LHCN-M2 (cell line): ENCODE measurements around the gene TMEM175. TPM values are rescaled to one million over a fixed set of nuclear protein-coding genes. Genes with fewer than 3 reads are reported as not detected.
"Not testable (repeated sequence)": the region's sequence is repeated elsewhere in the genome, so short reads cannot be mapped to it uniquely, and the experiment has no call there.

Experiments used
- DNase-seq: peaks from one replicate; pipeline ENCODE4 v3.0.0-alpha.2; 2012; ENCODE audit warnings: low read depth
- total RNA-seq: library from RNA; depleted of rRNA; stranded (reverse); fragments of >200 nt; gene quantifications from 2 replicates; pipeline ENCODE4 v1.2.3, GENCODE V29; 2014

The TMEM175 gene
- total RNA-seq, 1 experiment from 2014 or later = 30.1 TPM

DNA sequence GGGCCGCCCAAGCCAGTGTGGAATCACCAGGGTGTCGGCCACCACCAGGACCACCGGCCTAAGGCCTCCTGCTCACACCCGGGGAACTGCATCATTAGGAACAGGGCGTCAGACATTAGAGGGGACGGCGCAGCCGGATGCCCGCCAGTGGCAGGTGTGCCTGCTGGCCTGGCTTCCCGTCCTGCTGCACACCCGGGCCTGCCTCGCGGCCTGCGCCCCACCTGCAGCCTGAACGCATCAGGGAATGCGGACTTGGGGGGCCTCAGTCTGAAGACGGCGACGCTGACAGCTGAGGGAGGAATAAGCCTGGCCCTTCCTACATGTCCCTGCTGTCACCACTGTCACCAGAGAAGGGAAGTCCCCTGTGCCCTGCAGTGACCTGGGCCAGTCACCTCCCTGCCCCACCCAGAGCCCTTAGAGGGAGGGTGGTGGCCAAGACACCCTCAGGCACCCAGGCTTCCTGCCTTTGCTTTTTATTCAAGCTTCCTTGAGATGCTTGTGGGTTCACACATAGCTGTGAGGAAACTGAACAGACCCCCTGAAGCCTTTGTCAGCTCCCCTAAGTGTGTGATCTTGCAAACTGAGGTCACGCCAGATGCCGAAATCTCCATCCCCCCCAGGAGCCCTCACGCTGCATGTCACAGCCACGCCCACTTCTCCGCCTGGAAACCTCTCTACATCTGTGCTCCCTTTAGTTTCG is 37.9 kb downstream of the TMEM175 start:
- DNase-seq = no peak

DNA sequence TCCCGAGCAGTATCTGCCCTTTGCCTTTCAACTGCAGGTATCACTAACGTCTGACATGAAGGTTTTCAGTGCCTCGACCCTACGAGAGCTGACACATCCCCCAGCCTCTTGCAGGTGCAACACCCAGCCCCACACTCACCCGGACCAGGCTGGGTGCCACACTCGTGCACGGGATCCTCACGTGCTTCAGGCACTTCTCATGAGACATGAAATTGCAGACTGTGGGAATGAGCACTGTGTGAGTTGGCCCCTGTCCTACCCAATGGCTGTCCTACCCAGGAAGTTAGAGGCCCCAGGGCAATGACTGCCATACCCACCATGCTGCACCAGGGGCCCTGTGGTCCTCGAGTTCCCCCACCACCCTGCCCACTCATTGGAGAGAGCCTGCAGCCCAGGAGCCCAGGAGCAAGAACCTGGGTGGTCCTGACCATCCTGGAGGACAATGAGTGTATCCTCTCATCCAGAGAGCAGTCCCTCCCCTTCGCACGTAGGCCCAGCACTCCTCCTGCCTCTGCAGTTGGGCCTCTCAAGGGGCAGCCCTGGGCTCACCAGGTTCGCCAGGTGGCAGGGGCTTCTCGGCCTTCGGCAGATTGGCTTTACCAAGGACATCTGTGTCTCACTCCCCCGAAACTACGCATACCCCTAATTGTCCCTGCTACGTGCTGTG is 38.7 kb downstream of the TMEM175 start:
- no peak for DNase-seq

DNA sequence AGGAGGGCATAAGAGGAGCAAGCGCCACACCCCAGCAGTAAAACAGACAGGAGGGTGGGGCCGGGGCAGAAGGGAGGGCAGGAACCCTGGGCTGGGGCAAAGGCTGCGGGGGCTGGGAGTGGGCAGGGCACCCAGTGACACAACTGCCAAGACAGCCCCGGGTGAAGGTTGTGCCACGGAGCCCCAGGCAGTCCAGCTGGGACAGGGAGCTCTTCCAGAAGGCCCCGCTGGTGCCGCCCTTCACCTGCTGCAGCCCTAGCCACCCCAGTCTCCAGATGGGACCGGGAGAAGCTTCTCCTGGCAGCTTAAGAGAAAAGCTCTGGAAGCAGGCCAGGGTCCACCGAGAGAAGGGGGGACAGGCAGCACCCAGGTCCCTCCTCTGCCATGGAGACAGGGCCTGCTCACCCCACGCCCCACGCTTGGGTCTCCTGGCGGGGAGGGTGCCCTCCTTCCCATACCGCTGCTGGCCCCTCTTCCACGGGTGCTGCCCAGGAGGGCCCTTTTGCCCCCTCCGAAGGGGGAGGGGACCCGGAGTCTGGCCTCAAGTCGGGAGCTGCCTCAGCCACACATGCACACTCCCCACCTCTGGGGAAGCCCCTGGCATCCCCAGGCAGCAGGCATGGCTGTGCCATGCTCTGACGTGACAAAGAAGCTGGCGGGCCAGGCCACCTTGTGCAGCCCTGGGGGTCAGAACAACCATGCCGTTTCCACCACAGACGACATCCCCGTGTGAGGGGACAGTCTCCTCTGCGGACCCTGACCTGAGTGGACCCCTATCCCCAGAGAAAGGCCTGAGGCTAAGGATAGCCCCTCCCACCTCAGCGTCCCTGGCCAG is 39.6 kb downstream of the TMEM175 start:
- no peak for DNase-seq

DNA sequence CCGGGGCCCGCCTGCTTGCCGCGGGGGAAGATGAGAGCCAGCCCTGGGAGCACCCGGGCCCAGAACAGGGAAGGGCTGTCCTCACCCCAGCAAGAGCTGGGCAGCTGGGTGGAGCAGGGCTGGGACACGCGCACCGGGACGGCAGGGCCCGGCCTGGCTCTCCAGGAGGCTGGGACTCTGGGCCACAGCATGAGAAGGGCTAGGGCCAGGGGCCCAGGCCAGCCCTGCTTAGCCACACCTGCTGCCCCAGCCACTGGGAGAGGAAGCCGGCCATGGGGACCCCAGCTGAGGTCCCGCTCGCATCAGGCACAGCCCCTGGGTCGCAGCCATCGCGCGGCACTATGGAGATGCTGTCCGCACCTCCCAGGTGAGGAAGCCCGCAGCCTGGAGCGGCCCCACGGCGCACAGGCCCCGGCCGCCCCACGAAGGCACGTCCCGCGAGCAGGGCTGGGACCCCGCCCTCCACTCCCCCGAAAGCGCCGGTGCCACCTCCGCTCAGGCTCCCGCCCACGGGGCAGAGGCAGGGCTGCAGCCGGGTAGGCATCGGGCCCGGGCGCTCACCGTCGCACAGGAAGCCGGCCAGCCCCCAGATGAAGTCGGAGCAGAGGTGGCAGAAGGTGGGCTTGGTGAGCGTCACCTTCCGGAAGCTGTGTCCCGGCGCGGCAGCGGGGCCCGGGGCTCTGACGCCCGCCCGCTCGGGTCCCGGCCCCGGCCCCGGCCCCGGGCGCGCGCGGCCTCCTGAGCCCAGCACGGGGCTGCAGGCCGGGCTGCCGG is 40.6 kb downstream of the TMEM175 start:
- DNase-seq = peak; percentile 11

DNA sequence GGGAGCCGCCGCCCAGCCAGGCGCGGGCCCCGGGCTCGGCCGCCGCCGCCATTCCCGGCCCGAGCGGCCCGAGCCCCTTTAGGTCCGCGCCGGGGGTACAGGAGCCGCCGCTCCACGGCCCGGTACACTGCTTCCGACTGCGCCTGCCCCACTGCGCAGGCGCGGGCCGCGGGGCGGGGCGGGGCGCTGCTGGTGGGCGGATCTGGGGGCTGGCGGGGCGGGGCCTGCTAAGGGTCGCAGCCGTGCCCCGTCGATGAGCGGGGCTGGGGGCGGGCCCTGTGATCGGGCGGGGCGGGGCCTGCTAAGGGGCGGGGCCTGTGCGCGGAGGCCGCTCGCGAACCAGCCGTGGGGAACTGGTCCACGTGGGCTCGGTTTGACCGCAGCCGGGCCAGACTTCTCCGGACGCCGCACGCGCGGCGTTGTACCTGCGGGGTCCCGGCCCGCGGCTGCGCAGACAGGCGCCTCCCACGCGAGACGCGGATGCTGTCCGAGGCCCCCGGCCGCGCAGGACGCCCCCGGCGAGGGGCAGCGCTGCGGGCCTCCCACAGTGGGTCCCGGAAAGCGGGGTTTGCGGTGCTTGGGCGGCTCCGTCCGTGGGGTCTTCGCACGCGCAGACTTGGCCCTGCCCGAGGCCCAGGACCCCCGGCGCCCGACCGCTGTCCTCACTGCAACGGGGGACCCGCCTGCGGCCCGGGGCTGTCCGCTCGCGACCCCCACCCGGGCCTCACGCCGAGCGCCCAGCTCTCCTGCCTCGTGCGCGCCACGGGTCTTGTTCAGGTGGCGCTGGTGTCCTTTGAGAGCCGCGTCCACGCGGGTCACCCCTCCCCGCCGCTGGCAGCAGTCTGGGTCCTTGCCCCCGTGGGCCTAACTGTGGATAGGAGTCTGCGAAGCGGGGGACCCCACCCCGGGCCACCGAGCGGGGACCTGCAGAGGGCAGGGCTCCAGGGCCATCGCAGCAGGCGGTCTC is 41.5 kb downstream of the TMEM175 start, which contains the start of gene DGKQ:
Gene DGKQ (minus strand): TSS at position 139 of the 967 bp plus-strand sequence. CDS start 87 bp downstream, at position 52.
- DNase-seq = peak; percentile 74

DNA sequence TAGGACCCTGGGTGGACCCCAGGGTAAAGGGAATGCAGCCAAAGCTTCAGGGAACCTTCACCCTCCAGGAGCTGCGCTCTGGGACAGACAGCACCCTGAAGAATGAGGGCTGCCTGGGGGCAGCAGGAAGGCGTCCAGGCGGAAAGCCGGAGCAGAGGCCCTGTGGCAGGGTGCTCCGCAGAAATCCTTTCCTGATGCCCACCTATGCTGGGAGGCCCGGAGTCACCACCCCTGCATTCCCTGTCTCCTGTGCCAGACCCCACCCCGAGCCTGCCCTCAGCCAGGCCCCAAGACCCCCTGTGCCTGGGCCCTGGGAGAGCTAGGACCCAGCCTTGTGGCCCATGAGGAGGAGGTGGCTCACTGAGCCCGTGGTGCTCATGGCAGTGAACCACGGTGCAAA is 42.4 kb downstream of the TMEM175 start:
- no peak for DNase-seq

DNA sequence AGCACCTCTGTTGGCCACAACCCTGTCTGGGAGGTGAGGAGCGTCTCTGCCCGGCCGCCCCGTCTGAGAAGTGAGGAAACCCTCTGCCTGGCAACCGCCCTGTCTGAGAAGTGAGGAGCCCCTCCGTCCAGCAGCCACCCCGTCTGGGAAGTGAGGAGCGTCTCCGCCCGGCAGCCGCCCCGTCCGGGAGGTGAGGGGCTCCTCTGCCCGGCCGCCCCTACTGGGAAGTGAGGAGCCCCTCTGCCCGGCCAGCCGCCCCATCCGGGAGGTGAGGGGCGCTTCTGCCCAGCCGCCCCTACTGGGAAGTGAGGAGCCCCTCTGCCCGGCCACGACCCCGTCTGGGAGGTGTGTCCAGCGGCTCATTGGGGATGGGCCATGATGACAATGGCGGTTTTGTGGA is 43.8 kb downstream of the TMEM175 start:
- not testable (repeated sequence) for DNase-seq

DNA sequence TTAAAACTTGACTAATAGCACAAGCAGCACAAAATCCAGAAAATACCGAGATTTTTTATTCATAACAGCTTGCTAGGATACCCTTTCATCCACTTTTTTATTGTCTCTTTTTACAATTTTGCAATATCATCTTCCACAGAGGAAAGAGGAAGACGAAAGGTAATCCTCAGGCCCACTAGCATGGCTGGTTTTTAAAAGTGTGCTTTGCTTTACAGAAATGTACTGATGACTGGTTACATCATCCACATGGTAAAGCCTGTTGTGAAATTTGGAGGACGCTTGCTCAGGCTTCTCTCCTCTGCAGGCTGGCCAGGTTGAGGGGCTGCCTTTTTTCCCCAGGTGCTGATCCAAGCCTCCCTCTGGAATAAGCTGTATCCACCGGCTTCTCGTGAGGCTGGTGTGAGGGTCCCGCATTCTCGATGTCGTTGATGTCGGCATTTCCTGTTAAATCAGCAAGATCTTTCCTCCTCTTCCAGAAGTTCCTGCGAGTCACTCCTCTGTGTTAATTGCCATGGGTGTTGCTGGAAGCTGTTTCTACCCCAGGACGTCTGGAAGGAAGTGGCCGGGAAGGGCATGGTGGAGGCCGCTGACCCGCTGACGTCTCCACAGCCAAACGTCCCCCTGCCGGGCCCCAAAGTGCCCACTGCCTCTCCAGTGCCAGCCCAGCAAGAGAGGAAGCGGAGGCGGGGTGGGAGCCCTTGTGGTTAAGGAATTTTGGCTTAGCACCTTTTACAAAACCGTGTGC is 46.9 kb downstream of the TMEM175 start:
- DNase-seq = no peak

DNA sequence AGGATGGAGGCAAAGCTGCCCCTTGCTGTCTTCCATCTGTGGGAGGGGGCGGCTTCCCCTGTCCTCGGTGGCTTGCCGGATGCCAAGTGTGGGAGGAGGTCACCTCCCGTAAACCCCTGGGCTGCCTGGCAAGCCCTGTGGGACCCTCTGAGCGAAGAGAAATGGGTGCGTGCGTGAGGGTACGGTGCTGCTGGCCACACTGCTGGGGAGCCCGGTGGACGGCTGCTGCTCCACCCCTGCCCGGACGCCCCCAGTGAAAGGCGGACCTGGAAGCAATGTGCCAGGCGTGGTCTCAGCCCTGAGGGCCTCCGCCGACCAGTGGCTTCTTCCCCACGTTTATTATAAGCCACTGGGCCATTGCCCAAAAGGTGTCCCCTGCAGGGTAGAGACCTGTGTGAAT is 50.0 kb downstream of the TMEM175 start:
- DNase-seq = no peak

DNA sequence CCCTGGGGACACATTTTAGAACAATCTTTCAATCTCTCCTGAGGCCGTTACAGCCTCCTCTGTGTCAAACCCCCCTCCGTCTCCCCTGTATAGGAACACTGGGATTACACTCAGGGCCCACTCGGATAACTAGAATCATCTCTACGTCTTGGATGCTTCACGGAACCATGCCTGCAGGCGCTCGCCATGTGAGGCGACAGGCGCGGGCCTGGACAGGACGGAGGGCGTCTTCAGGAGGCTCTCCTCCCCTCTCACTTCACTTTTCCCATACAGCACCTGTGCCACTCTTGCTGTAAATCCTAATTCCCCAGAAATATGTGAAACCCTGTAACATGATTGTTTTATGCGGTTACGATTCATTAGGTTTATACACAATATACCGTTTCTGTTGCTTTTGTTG is 50.6 kb downstream of the TMEM175 start:
- no peak for DNase-seq

DNA sequence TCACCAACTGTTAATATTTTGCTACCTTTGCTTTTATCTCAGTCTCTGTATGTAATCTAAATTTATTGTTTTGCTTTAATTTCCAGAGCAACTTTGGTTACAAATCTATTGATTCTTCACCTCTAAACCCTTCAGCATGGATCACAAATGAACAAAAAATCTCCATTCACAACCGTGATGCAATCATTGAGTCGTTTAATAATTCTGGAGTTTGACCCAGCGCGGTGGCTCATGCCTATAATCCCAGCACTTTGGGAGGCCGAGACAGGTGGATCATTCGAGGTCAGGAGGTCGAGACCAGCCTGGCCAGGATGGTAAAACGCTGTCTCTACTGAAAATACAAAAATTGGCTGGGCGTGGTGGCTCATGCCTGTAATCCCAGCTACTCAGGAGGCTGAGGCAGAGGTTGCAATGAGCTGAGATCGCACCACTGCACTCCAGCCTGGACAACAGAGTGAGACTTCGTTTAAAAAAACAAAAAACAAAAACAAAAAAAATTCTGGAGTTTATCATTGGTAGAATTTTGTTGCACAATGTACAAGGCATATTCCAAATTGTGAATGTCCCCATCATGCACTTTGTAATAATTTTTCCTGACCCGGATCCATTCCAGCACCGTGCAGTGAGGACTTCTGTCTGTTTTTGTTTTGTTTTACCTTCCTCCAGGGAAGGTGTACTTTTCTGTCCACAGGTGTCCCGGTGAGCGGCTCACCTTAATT is 52.2 kb downstream of the TMEM175 start:
- no peak for DNase-seq

DNA sequence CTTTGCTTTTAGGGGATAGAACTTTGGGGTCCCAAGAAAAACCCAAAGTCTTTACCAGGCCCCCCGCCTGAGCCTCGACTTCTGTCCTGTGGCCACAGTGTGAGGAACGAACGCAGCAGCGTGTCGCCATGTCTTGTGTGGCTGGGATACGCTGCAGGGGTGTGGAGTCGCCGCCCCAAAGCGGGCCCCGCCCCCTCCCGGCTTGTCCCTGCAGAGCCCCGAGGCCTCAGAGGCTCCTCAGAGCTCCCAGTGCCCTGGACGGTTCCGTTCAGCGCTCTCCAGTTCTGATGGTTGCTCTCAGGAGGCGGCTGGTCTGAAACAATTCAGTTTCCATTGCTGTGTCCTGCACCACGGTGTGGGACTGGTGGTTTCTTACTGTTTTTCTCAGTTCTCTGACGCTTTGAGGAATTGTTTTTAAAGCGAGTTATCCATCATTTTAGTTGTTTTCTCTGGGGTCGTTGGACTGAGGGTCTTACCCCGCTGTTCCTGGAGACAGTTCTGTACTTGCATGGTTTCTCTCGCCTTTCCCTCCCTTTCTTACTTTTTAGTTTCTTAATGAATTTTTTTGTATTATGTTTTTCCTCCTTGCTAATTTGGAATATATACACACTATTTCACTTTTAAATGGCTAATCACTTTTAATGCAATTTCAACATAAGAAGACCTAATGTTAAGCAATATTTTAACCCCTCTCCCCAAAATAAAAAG is 53.0 kb downstream of the TMEM175 start:
- DNase-seq = no peak

DNA sequence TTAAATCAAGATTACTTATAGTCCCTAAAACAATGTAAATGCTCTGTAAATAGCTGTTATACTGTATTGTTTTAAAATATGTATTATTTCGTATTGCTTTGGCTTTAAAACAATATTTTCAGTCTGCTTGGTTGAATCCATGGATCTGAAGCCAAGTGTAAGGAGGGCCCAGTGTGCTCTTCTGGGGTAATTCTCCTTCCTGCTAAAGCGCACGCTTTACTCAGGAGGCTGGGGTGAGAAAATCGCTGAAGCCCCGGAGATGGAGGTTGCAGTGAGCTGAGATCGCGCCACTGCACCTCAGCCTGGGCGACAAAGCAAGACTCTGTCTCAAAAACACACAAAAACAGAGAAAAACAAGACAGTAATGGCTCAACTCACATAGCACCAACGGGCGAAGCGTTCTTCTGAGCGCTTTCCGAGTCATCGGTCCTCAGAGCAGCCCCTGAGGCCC is 54.2 kb downstream of the TMEM175 start:
- DNase-seq = no peak

DNA sequence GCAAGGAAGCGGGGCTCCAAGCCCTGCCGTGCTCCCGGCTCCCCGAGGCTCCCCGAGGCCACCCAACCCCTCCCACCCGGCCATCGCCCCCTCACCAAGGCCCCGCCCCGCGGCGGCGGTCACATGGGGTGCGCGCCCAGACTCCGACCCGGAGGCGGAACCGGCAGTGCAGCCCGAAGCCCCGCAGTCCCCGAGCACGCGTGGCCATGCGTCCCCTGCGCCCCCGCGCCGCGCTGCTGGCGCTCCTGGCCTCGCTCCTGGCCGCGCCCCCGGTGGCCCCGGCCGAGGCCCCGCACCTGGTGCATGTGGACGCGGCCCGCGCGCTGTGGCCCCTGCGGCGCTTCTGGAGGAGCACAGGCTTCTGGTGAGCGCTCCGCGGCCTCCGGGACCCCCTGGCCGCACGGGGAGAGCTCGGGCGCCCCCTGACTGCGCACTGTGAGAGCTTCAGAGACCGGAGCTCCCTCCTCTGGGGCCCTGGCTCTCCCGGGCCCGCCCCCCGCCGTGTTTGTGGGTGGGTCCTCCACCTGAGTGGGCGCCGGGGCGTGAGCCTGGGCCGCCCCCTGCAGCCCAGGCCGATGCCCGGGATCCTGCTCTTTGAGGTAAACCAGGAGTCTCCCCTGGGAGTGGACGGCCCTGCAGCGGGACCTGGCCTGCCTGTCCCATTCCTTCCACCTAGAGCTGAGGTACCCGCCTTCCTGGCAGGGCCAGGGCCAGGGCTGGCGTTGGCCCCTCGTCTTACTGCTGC is 54.8 kb downstream of the TMEM175 start, which contains the start of gene IDUA:
Gene IDUA (plus strand): TSS at position 166 of the 745 bp plus-strand sequence. CDS start 41 bp downstream, at position 207.
- DNase-seq = peak; percentile 63

DNA sequence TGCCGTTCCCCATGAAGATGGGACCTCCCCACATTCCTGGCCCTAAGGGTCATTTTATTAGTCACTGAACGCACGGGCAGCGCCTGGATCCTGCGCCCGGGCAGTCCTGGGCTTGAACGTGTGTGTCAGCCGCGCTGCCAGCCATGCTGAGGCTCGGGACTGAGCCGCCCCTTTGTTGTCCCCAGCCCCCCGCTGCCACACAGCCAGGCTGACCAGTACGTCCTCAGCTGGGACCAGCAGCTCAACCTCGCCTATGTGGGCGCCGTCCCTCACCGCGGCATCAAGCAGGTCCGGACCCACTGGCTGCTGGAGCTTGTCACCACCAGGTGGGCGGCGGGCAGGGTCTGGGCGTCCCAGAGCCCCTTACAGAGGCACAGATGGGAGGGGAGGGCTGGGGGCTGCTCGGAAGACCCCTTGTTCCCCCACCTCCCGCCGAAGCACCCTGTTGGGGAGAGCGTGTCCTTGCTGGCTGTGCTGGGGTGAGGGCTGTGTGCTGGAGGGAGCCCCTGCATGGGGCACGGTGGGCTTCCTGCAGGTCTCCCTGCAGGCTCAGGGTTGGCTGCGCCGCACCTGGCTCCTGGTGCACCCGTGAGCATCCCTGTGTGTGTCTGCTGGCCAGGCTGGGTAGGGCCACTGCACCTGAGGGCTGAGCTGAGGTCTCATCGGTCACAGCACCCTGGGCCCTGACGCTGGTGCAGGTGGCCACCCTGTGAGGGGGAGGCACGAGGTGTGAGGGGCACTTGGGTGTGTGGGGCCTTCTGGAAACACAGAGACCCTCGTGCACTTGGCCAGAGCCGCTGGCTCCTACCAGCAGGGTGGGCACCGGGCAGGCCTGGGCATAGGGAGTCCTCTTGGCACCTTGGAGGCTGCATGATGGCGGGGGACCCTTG is 55.6 kb downstream of the TMEM175 start:
- DNase-seq = peak; percentile 45
